ENCODE measurements around the gene TLR10.
"Not testable (repeated sequence)": the region's sequence is repeated elsewhere in the genome, so short reads cannot be mapped to it uniquely, and the experiment has no call there.

The TLR10 gene

DNA sequence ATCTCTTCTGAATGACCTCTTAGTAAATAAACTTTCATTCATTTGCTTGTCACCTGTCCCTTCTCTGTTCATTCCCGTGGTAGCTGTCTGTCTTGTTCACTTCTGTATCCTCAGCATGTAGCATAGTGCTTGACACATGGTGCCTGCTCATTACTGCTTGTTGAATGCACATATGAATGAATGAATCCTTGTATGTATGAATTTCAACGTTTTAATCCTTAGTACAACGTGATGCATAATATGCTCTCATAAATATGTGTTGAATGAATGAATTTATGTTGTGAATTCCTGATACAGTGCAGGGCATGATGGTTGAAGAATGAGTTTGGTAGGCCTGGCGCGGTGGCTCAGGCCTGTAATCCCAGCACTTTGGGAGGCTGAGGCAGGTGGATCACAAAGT, 3.0 kb downstream of the TLR10 start:
- H3K4me3 ChIP-seq (ENCODE audit: control insufficient read depth, low read depth, low read length), result no peak overlapping the region
- DNase-seq (ENCODE audit: low read depth), result no peak
- TF ChIP-seq, protein P1, sequence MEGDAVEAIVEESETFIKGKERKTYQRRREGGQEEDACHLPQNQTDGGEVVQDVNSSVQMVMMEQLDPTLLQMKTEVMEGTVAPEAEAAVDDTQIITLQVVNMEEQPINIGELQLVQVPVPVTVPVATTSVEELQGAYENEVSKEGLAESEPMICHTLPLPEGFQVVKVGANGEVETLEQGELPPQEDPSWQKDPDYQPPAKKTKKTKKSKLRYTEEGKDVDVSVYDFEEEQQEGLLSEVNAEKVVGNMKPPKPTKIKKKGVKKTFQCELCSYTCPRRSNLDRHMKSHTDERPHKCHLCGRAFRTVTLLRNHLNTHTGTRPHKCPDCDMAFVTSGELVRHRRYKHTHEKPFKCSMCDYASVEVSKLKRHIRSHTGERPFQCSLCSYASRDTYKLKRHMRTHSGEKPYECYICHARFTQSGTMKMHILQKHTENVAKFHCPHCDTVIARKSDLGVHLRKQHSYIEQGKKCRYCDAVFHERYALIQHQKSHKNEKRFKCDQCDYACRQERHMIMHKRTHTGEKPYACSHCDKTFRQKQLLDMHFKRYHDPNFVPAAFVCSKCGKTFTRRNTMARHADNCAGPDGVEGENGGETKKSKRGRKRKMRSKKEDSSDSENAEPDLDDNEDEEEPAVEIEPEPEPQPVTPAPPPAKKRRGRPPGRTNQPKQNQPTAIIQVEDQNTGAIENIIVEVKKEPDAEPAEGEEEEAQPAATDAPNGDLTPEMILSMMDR (IDR thresholded peaks at IDR 0.05; ENCODE audit: control insufficient read depth, insufficient read depth, low read depth, low read length, missing control alignments), result no peak

DNA sequence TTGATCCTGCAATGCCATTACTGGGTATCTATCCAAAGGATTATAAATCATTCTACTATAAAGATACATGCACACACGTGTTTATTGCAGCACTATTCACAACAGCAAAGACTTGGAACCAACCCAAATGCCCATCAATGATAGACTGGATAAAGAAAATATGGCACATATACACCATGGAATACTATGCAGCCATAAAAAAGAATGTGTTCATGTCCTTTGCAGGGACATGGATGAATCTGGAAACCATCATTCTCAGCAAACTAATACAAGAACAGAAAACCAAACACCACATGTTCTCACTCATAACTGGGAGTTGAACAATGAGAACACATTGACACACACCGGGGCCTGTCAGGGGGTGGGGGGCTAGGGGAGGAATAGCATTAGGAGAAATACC, 4.9 kb downstream of the TLR10 start:
- not testable (repeated sequence) for DNase-seq (ENCODE audit: low read depth); H3K4me3 ChIP-seq (ENCODE audit: control insufficient read depth, low read depth, low read length)

DNA sequence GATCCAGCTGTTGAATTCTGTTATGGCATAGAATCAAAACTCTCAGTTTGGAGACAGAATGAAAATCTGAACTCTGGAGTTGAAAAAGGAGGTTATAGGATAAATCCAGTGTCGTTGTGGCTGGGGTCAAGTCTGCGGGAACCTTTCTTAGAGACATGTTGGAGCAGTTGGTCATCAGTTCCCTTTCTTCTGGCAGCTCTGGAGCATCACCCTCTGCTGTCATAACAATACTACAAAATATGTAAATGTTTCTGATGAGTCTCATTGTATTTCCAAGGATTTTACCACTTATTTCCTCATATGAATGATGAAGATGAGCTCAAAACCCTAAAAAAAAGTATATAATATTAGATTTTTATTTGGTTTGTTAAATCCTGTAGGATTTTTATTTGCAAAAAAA, 7.5 kb downstream of the TLR10 start:
- DNase-seq (ENCODE audit: low read depth), result no peak
- no peak overlapping the region for H3K4me3 ChIP-seq (ENCODE audit: control insufficient read depth, low read depth, low read length)
- TF ChIP-seq, protein P1 (IDR thresholded peaks at IDR 0.05; ENCODE audit: control insufficient read depth, insufficient read depth, low read depth, low read length, missing control alignments), result no peak

DNA sequence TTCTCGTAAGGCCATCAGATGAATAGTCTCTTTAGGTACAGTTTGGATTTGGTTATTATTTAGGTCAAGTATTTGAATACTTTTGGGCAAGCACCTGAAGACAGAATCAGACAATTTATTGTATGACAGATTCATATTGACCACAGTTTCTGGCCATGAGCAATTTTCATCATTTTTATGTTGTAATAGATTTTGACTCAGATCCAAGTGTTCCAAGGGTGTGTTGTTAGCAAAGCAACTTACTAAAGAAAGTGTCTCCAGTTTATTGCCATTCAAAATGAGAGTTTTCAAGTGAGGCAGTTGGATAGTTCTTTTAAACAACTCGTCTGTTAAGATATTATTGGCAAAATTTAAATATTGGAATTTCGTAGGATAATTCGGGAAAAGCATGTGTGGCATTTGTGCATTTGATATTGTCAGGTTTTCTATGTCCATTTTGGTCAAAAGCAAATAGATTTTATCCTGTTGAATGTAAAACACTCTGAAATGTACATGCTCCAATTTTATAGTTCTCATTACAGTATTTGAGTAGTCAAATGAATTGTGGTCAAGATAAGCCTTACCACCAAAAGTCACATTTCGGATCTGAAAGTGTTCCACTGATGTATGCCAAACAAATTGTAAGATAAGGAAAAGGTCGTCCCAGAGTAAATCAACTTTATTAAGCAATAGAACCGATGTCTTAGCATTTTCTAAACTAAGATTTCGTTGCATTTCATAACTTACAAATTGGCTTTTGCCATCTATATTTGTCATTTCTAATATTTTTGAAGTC, 8.4 kb downstream of the TLR10 start:
- TF ChIP-seq, protein P1 (IDR thresholded peaks at IDR 0.05; ENCODE audit: control insufficient read depth, insufficient read depth, low read depth, low read length, missing control alignments), result no peak
- no peak overlapping the region for H3K4me3 ChIP-seq (ENCODE audit: control insufficient read depth, low read depth, low read length)
- no peak for DNase-seq (ENCODE audit: low read depth)

DNA sequence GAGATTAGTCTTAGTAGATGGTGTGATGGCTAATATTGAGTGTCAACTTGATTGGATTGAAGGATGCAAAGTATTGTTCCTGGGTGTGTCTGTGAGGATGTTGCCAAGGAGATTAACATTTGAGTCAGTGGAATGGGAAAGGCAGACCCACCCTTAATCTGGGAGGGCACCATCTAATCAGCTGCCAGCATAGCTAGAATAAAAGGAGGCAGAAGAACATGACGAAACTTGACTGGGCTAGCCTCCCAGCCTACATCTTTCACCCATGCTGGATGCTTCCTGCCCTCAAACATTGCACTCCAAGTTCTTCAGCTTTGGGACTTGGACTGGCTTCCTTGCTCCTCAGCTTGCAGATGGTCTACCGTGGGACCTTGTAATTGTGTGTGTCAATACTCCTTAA, 12.5 kb downstream of the TLR10 start:
- H3K4me3 ChIP-seq (ENCODE audit: control insufficient read depth, low read depth, low read length); DNase-seq (ENCODE audit: low read depth): not testable (repeated sequence)

DNA sequence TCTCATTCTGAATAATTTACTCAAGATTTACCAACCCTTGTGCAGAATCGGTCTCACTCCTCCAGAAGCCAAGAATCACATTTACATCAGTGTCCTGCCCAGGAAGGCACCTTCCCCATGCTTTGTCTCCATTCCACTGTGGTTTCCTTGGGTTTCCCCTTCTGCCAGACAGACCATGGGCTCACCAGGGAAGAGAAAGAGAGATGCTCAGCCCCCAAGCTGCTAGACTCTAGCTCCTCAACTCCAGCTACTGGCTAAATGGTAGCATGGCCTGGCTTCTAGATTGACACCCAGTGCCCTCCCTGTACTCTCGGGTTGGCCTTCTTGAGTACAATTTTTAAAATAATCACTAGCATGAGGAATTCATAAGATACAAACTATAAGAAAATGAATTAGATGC, 12.9 kb downstream of the TLR10 start:
- no peak for DNase-seq (ENCODE audit: low read depth)

DNA sequence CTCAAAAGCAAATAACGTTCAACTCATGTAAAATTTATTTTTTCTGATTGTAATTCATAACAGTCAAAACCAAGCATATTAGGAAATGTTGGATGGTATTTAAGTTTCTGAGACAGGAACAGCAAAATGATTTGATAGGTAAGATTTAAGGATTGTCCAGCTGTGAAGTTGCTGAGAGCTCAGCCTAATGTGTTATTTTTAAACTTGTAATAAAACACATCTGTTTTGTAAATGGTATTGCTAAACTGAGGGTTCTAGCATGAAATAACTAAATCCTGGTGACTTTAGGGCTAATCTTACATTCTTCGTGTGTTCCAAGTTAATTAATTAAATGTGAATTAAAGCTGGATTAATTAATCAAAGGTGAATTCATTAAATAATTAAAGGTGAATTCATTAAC, 13.3 kb downstream of the TLR10 start:
- TF ChIP-seq, protein P1 (IDR thresholded peaks at IDR 0.05; ENCODE audit: control insufficient read depth, insufficient read depth, low read depth, low read length, missing control alignments), result no peak
- no peak for DNase-seq (ENCODE audit: low read depth)
- no peak overlapping the region for H3K4me3 ChIP-seq (ENCODE audit: control insufficient read depth, low read depth, low read length)

More for the DNA sequence above, 12.9 kb downstream of the TLR10 start:
- TF ChIP-seq, protein P1 (IDR thresholded peaks at IDR 0.05; ENCODE audit: control insufficient read depth, insufficient read depth, low read depth, low read length, missing control alignments), result no peak
- H3K4me3 ChIP-seq (ENCODE audit: control insufficient read depth, low read depth, low read length), result no peak overlapping the region

DNA sequence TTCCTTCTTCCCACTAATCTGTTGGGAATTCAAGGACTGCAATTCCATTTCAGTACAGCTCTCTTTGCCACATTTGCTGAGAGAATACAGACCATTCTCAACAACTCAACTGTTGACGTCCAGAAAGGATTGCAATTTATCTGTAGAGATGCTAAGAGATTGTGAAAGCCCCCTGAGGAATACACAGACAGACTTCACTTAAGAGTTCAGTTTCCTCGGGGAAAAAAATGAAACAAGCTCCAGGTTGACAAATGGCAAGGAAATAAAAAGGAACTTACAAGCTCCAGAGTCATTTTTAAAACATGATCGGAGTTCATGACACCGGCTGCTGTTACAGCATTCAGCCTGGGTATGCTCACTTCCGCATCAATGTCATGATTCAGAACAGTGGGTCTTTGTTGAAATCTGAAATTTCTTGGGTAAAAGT, 13.8 kb downstream of the TLR10 start:
- DNase-seq (ENCODE audit: low read depth), result no peak
- H3K4me3 ChIP-seq (ENCODE audit: control insufficient read depth, low read depth, low read length), result no peak overlapping the region
- TF ChIP-seq, protein P1 (IDR thresholded peaks at IDR 0.05; ENCODE audit: control insufficient read depth, insufficient read depth, low read depth, low read length, missing control alignments), result no peak

DNA sequence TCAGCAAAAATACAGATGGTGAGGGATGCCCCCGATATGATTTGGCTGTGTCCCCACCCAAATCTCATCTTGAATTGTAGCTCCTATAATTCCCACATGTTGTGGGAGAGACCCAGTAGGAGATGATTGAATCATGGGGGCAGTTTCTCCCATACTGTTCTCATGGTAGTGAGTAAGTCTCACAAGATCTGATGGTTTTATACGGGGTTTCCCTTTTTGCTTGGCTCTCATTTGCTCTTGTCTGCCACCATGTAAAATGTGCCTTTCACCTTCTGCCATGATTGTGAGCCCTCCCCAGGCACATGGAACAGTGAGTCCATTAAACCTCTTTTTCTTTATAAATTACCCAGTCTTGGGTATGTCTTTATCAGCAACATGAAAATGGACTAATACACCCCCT, 15.8 kb downstream of the TLR10 start:
- DNase-seq (ENCODE audit: low read depth); H3K4me3 ChIP-seq (ENCODE audit: control insufficient read depth, low read depth, low read length): not testable (repeated sequence)
